Ovary (tissue), 3 donors: ENCODE data around the gene VWA7.

ENCODE experiments used
- EP300 ChIP-seq: sonication (generic); formaldehyde crosslinking; IDR thresholded peaks from one replicate; pipeline ENCODE4 v1.6.1; 2017; ENCODE audit warnings: antibody characterized with exemption
- TF ChIP-seq, protein P1 (sequence below), 3 donors: fragments of 450-650 bp in 2 of 3; fragments of 200-600 bp in 1 of 3; IDR thresholded peaks; one replicate each; pipeline versions ENCODE4 v1.5.1 to v1.8.0; 2016 to 2022; ENCODE audit warnings: antibody characterized with exemption in 3 of 3, mild to moderate bottlenecking in 1 of 3
- donor health status: DM: no; HTN: no; CAD: no.

DNA sequence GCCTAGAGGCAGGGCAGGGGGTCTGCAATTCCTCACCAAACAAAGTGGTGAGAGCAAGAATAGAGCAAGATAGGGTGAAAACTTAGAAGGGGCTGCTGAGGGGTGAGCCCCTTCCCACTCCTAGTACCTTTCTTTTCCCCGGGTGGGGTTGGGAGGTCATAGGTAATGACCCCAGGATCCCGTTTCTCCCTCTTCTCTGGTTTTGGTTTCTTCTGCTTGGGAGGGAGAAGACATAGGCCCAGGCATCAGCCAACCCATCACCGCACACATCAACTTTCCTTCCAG lies 14.9 kb upstream of the VWA7 start:
- TF ChIP-seq, protein P1, sequence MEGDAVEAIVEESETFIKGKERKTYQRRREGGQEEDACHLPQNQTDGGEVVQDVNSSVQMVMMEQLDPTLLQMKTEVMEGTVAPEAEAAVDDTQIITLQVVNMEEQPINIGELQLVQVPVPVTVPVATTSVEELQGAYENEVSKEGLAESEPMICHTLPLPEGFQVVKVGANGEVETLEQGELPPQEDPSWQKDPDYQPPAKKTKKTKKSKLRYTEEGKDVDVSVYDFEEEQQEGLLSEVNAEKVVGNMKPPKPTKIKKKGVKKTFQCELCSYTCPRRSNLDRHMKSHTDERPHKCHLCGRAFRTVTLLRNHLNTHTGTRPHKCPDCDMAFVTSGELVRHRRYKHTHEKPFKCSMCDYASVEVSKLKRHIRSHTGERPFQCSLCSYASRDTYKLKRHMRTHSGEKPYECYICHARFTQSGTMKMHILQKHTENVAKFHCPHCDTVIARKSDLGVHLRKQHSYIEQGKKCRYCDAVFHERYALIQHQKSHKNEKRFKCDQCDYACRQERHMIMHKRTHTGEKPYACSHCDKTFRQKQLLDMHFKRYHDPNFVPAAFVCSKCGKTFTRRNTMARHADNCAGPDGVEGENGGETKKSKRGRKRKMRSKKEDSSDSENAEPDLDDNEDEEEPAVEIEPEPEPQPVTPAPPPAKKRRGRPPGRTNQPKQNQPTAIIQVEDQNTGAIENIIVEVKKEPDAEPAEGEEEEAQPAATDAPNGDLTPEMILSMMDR (IDR thresholded peaks at IDR 0.05): no peak
- no peak for TF ChIP-seq EP300
